ENCODE measurements around the gene NKPD1. TPM values are rescaled to one million over a fixed set of nuclear protein-coding genes. Genes with fewer than 3 reads are reported as not detected.

The NKPD1 gene
- total RNA-seq, 3 donors from 2014 or later, result 0.16 to 1.3 (median 1.0) TPM

- TF ChIP-seq CTCF (IDR thresholded peaks at IDR 0.05), result no peak
- TF ChIP-seq POLR2A (IDR thresholded peaks at IDR 0.05), result no peak
- no peak for TF ChIP-seq POLR2AphosphoS5 (IDR thresholded peaks at IDR 0.05)
- H3K4me3 ChIP-seq, result no peak overlapping the region
- H3K27ac ChIP-seq, result no peak overlapping the region
- no peak for DNase-seq (ENCODE audit: low spot score in 2 of 2)
- intact Hi-C loops (cut with DNase I; ENCODE audit: low total_unique reads), result no loop called here
- H3K9me3 ChIP-seq, result no peaks in the 10 kb centered on the region
- no peaks in the 10 kb centered on the region for H3K36me3 ChIP-seq
- peaks cover 0 to 2% of the 10 kb centered on the region in 2 donors for H3K4me1 ChIP-seq
- no peaks in the 10 kb centered on the region for H3K27me3 ChIP-seq
Observed at GRCh38 chr19:45184115-45184514, 23.3 kb upstream of the NKPD1 start.

- peaks cover 0 to 2% of the 10 kb centered on the region in 2 donors for H3K4me1 ChIP-seq
- no peaks in the 10 kb centered on the region for H3K27me3 ChIP-seq
- TF ChIP-seq CTCF (IDR thresholded peaks at IDR 0.05) (no peak), POLR2AphosphoS5 (IDR thresholded peaks at IDR 0.05) (no peak), POLR2A (IDR thresholded peaks at IDR 0.05) (no peak)
- H3K4me3 ChIP-seq, result no peak overlapping the region
- DNase-seq (ENCODE audit: low spot score in 2 of 2), result no peak
- H3K9me3 ChIP-seq, result no peaks in the 10 kb centered on the region
- no peak overlapping the region for H3K27ac ChIP-seq
- intact Hi-C loops (cut with DNase I; ENCODE audit: low total_unique reads), result no loop called here
- H3K36me3 ChIP-seq, result no peaks in the 10 kb centered on the region
Observed at GRCh38 chr19:45182758-45183157, 22.0 kb upstream of the NKPD1 start.

- no peak overlapping the region for H3K4me3 ChIP-seq
- TF ChIP-seq CTCF (IDR thresholded peaks at IDR 0.05), result no peak
- TF ChIP-seq POLR2A (IDR thresholded peaks at IDR 0.05), result no peak
- no peak for TF ChIP-seq POLR2AphosphoS5 (IDR thresholded peaks at IDR 0.05)
- no peaks in the 10 kb centered on the region for H3K27me3 ChIP-seq
- H3K27ac ChIP-seq, result no peak overlapping the region
- no peak for DNase-seq (ENCODE audit: low spot score in 2 of 2)
- no peaks in the 10 kb centered on the region for H3K9me3 ChIP-seq
- intact Hi-C loops (cut with DNase I; ENCODE audit: low total_unique reads), result no loop called here
- no peaks in the 10 kb centered on the region for H3K36me3 ChIP-seq
- peaks cover 0 to 2% of the 10 kb centered on the region in 2 donors for H3K4me1 ChIP-seq
Observed at GRCh38 chr19:45180936-45181335, 20.2 kb upstream of the NKPD1 start.

GRCh38 chr19:45179892-45180370 is 19.1 kb upstream of the NKPD1 start:
- intact Hi-C loops (cut with DNase I; ENCODE audit: low total_unique reads), result no loop called here
- H3K27ac ChIP-seq, result peak overlapping the region; percentile 84 to 95

More at GRCh38 chr19:45179892-45180370, 19.1 kb upstream of the NKPD1 start:
- TF ChIP-seq POLR2A (IDR thresholded peaks at IDR 0.05) (no peak), POLR2AphosphoS5 (IDR thresholded peaks at IDR 0.05) (no peak), CTCF (IDR thresholded peaks at IDR 0.05) (no peak)
- Histone ChIP-seq H3K9me3 (no peaks in the 10 kb centered on the region), H3K4me3 (peak overlapping the region; percentile 73 to 91 (median 74)), H3K27me3 (no peaks in the 10 kb centered on the region), H3K4me1 (peaks cover 0 to 2% of the 10 kb centered on the region in 2 donors), H3K36me3 (no peaks in the 10 kb centered on the region)
- DNase-seq (ENCODE audit: low spot score in 2 of 2), result no peak

All from breast epithelium (tissue), 4 donors.